ENCODE data around the gene SPRED1.

Gene SPRED1

DNA sequence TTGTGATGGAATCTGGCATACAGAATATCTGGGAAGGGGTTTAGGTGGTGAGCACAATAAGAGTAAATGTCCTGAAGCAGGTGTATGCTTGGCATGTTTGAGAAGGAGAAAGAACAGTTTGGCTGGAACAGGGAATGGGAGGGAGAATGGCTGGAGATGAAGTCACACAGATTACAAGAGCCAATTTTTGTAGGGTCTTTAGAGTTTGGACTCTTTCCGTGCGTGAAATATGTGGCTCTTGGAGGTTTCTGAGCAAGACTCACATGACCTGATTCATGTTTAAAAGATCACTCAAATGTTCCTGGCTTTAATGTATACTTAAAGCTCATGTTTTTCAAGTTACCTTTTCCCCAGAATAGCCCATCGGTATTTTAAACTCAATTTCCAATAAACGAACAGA, 32.8 kb downstream of the SPRED1 start:
- no peak for DNase-seq

- DNase-seq = no peak
Measured at GRCh38 chr15:38294126-38294525, 41.5 kb downstream of the SPRED1 start.

DNA sequence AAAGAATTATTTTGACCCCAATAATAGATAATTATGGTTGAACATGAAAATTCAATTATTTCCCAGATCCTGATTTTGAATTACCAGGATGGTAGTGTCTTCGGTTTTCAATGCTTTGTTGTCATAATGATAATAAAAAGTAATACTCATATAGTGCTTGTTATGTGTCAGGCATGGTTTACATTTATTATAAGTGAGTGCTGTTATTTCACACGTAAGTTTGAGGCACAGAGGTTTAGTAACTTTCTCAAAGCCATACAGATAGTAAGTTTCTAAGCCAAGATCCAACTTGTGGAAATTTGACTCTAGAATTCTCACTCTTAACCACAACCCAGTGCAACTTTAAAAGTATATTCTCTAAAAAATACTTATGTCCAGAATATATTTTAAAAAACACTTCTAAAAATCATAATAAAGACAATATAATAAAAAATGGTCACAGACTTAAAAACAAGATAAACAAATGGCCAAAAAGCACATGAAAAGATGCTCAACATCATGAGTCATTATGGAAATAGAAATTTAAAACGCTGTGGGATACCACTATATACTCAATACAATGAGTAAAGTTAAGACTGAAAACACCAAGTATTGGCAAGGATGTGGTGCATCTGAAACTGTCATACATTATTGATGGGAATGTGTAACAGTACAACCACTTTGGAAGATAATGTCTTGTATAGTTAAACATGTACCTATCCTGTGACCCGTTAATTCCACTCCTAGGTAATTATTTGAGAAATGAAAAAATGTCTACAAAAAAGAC, 45.2 kb downstream of the SPRED1 start:
- no peak for DNase-seq

- no peak for DNase-seq
Measured at GRCh38 chr15:38299216-38299615, 46.6 kb downstream of the SPRED1 start.

- no peak for DNase-seq
Measured at GRCh38 chr15:38300395-38300794, 47.8 kb downstream of the SPRED1 start.

GRCh38 chr15:38304481-38304880, 51.8 kb downstream of the SPRED1 start:
- no peak for DNase-seq

DNA sequence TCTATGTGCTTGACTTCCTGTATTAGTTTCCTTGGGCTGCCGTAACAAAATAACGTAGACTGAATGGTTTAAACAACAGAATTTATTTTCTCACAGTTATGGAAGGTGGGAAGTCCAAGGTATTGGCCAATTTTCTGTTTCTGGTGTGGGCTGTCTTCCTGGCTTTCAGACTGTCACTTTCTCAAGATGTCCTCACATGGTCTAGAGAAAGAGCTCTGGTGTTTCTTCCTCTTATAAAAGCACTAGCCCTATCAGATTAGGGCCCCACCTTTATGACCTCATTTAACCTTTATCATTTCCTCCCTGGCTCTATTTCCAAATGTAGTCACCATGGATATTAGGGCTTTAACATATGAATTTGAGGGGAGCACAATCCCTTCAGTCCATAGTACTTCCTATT, 54.6 kb downstream of the SPRED1 start:
- DNase-seq = no peak

DNA sequence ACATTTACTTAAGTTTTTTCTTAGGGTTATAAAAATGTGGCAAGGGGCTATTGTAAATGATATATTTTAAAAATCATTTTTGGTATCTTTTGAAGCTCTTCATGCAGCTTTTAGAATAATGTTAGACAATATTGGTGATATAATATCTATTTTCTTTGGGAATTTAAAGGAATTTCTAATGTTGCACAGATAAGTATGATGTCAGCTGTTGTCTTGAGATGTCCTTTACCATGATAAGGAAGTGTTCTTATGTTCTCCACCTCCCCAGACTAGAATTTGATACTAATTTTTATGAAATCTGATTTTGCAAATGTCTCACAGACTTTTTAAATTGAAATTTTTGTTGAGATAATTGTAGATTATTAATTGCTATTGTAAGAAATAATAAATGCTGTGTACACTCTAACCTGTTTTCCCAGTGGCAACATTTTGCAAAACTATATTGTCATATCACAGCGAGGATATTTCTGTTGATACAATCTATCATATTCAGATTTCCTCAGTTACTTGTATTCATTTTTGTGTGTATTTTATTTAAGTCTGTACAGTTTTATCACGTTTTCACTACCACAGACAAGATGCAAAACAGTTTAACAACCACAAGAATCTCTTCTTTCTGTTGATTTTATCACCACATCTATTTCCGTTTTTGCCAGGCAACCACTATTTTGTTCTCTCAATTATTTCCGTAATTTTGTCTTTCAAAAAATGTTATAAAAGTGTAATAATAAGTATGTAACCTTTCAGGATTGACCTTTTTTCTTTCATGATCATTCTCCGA, 55.4 kb downstream of the SPRED1 start:
- no peak for DNase-seq

DNA sequence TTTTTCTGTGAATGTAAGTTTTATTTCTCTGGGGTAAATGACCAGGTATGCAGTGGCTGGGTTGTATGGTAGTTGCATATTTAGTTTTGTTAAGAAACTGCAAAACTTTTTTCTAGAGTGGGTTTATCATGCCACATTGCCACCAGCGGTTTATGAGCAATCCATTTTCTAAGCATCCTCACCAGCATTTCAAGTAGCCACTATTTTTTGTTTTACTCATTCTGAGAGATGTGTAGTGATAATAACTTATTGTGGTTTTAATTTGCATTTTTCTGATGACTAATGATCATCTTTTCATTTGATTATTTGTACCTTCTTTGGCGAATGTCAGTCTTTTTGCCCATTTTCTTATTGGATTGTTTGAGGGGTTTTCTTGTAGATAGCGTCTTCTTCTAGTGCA, 56.2 kb downstream of the SPRED1 start:
- no peak for DNase-seq

- DNase-seq = no peak
Measured at GRCh38 chr15:38312190-38312589, 59.6 kb downstream of the SPRED1 start.

GRCh38 chr15:38316311-38316710, 63.7 kb downstream of the SPRED1 start:
- DNase-seq = no peak

- no peak for DNase-seq
Measured at GRCh38 chr15:38320181-38320580, 67.5 kb downstream of the SPRED1 start.

DNA sequence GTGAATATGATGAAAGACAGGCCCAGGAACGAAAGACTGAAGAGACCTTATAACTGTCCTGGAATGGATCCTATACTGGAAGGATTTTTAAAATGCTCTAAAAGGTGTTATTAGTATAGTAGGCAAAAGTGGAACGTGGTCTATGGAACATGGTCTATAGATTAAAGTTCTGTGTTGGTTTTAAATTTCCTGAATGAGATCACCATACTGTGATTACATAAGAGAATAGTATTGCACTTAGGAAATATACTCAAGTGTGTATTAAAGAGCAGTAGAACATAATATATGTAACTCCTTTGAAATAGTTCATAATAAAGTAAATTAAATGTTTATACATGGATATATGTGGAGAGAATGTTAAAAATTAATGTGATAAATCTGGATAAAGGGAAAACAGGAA, 68.2 kb downstream of the SPRED1 start:
- no peak for DNase-seq

DNA sequence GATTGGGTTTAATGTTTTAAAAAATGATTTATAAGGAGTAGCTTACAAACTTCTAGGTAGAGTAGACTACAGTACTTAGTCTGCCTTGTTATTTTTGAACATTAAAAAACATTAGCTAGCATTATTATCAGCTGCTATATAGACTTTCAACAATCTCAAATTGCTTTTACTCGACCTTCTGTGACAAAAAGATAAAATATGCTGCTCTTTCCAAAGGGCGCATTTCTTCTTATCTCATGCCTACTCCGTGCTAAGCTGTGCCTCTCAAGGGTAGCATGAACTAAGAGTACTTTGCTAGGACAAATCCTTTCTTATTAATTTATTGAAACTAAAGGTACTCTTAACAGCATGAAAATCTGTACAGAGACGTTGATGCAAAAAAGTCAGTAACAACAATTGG, 71.3 kb downstream of the SPRED1 start:
- no peak for DNase-seq

DNA sequence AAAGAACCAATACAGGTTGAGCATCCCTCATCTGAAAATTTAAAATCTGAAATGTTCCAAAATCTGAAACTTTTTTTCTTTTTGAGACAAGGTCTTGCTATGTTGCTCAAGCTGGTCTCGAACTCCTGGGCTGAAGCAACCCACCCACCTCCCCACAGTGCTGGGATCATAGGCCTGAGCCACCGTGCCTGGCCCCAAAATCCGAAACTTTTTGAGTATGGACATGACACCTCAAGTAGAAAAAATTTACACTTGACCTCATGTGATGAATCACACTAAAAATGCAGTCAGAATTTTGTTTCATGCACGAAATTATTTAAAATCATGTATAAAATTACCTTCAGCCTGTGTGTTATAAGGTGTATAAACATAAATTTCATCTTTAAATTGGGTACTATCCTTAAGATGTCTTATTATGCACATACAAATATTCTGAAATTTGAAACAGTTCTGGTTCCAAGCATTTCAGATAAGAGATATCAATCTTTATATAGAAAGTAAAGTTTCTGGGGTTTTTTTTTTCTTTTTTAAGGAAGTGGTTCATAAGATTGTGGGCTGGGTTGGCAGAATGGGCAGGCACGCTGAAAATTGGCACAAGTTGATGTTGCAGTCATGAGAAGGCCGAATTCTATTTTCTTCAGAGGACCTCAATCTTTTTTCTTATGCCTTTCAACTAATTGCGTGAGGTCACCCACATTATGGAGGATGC, 72.5 kb downstream of the SPRED1 start:
- no peak for DNase-seq

- no peak for DNase-seq
Measured at GRCh38 chr15:38325648-38325990, 73.0 kb downstream of the SPRED1 start.

GRCh38 chr15:38332711-38333110, 80.1 kb downstream of the SPRED1 start:
- no peak for DNase-seq

- no peak for DNase-seq
Measured at GRCh38 chr15:38335116-38335515, 82.5 kb downstream of the SPRED1 start.

- DNase-seq = no peak
Measured at GRCh38 chr15:38344351-38344750, 91.7 kb downstream of the SPRED1 start.

DNA sequence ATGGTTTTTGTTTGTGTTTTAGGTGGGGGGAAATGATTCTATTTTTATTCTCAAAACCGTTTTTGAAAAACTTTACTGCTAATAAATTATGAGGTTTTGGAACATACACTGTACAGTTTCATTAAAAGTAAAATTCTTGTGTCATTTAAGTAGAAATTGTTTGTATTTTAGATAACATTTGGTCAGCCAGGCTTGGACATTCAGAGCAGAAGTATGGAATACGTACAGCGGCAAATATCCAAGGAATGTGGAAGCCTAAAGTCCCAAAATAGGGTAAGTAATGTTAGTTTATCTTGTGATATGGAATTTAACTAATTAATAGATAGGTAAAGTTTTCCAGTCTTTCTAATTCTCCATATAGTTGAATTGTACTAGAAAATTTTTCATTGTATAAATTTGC, 96.6 kb downstream of the SPRED1 start:
- no peak for DNase-seq

DNA sequence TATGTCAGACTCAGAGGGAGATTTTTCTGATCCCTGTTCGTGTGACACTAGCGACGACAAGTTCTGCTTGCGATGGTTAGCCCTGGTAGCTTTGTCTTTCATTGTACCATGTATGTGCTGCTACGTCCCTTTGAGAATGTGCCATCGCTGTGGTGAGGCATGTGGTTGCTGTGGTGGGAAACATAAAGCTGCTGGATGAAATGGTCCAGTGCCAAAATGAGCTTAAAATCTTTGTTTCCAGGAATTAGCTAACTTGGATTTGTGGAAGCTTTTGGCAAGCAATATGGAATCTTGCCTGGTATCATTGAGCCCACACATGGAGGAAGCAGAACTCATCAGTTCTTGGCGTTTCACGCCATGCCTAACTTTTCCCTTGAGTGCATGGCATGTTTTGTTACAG, 98.8 kb downstream of the SPRED1 start:
- DNase-seq = no peak

- peak; percentile 0 for DNase-seq
Measured at GRCh38 chr15:38354315-38354929, 101.8 kb downstream of the SPRED1 start.

DNA sequence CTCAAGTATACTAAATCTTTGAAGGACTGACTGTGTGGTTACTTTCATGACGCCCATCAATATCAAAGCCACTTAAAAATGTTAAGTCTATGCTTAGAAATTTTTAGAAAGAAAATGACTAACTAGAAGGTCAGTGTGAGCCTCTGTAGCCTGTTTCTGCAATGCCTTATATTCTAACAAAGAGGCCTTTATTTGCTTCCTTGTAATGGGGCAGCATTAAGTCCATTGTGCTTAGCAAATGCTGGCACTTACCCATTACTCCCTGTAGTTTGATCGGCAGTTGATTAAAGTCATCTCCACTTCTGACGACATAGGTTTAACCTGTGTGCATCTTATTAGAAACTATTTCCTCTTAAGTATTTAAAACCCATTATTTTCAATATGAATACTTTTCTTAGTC, 109.7 kb downstream of the SPRED1 start:
- DNase-seq = no peak

DNA sequence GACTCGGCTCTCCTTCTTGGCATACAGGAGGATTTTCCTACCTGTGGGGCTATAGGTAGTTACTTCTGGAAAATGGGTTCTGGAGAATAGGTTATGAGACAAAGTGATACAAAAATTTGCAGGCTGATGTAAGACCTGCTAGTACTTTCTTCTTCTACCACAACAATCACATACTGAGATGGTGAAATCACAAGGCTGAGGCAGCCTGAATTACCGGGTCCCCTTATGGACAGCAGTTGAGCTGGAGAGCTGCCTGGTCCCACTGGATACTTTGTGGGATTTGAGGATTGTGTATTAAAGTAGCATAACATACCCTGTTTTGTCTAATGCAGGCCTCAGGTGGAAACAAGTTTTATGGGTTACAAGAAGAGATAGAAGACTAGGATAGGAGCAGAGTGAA, 114.8 kb downstream of the SPRED1 start:
- no peak for DNase-seq
